OCI-LY1 (cell line): Measurements from ENCODE around the gene NCAPD2.

Experiments used
- H2AFZ ChIP-seq: fragments of 200-600 bp; sonication (generic), shearing (Covaris generic); 2 replicates; pipeline ENCODE4 v1.6.0; 2014; ENCODE audit warnings: antibody characterized with exemption, mild to moderate bottlenecking, low read length
- H3F3A ChIP-seq: fragments of 200-600 bp; sonication (generic), shearing (Covaris generic); 2 replicates; pipeline ENCODE4 v1.6.0; 2014; ENCODE audit warnings: mild to moderate bottlenecking, antibody characterized with exemption, low read length, moderate library complexity; ENCODE audit not compliant: insufficient read depth
- H3K27ac ChIP-seq: fragments of 200-600 bp; sonication (generic); 2 replicates; pipeline ENCODE4 v1.5.1; 2014; ENCODE audit warnings: low read length, mixed run types, mild to moderate bottlenecking, low read depth; ENCODE audit not compliant: poor library complexity, severe bottlenecking
- H3K27me3 ChIP-seq: fragments of 200-600 bp; sonication (generic); 2 replicates; pipeline ENCODE4 v1.6.0; 2014; ENCODE audit warnings: antibody characterized with exemption, mild to moderate bottlenecking, low read length, moderate library complexity; ENCODE audit not compliant: insufficient read depth
- H3K36me3 ChIP-seq: fragments of 200-600 bp; sonication (generic); 2 replicates; pipeline ENCODE4 v1.6.1; 2014; ENCODE audit warnings: mild to moderate bottlenecking, antibody characterized with exemption, low read length, moderate library complexity, mixed read lengths; ENCODE audit not compliant: insufficient read depth
- H3K4me1 ChIP-seq: fragments of 200-600 bp; sonication (generic); 2 replicates; pipeline ENCODE4 v1.5.1; 2014; ENCODE audit warnings: mild to moderate bottlenecking, low read length, moderate library complexity; ENCODE audit not compliant: insufficient read depth, severe bottlenecking
- H3K4me2 ChIP-seq: fragments of 200-600 bp; sonication (generic), shearing (Covaris generic); 2 replicates; pipeline ENCODE4 v1.6.1; 2014; ENCODE audit warnings: low read length
- H3K4me3 ChIP-seq: fragments of 200-600 bp; sonication (generic); 2 replicates; pipeline ENCODE4 v1.5.1; 2014; ENCODE audit warnings: low read length, low read depth, mild to moderate bottlenecking, mixed read lengths; ENCODE audit not compliant: poor library complexity, severe bottlenecking
- H3K79me2 ChIP-seq: fragments of 200-600 bp; shearing (Covaris generic); 2 replicates; pipeline ENCODE4 v1.6.1; 2016; ENCODE audit warnings: mixed run types, low read length, mixed read lengths; ENCODE audit not compliant: insufficient read depth
- H3K9ac ChIP-seq: fragments of 200-600 bp; sonication (generic), shearing (Covaris generic); 2 replicates; pipeline ENCODE4 v1.6.1; 2014; ENCODE audit warnings: mild to moderate bottlenecking, low read length, mixed read lengths
- H3K9me2 ChIP-seq: fragments of 200-600 bp; sonication (generic), shearing (Covaris generic); 2 replicates; pipeline ENCODE4 v1.6.1; 2014; ENCODE audit warnings: low read depth, mild to moderate bottlenecking, low read length, mixed read lengths
- H3K9me3 ChIP-seq: fragments of 200-600 bp; shearing (Covaris generic); 2 replicates; pipeline ENCODE4 v1.6.1; 2014; ENCODE audit warnings: low read length, mixed read lengths
- H4K20me1 ChIP-seq: fragments of 200-600 bp; sonication (generic), shearing (Covaris generic); 2 replicates; pipeline ENCODE4 v1.6.0; 2016; ENCODE audit warnings: mild to moderate bottlenecking, low read length; ENCODE audit not compliant: insufficient read depth
- CTCF ChIP-seq: fragments of 200-600 bp; sonication (generic), shearing (Covaris generic); IDR thresholded peaks from 2 replicates; pipeline ENCODE4 v1.5.1; 2017; ENCODE audit warnings: mild to moderate bottlenecking, antibody characterized with exemption, low read length, moderate library complexity, mixed read lengths
- EZH2 ChIP-seq: fragments of 200-600 bp; sonication (generic), shearing (Covaris generic); IDR thresholded peaks from 2 replicates; pipeline ENCODE4 v1.8.0; 2017; ENCODE audit warnings: borderline replicate concordance, mixed run types, mild to moderate bottlenecking, antibody characterized with exemption, low read length, moderate library complexity, mixed read lengths

NCAPD2 gene

GRCh38 chr12:6507102-6507998 lies 13.4 kb downstream of the NCAPD2 start:
- no peaks in the 10 kb centered on the region for H3K9me2 ChIP-seq
- no peaks in the 10 kb centered on the region for H3K4me1 ChIP-seq
- H3K4me2 ChIP-seq: no peak overlapping the region
- peaks cover 24% of the 10 kb centered on the region for H3K79me2 ChIP-seq
- no peak overlapping the region for H3K4me3 ChIP-seq
- peaks cover 79% of the 10 kb centered on the region for H3K36me3 ChIP-seq
- H3K27me3 ChIP-seq: no peaks in the 10 kb centered on the region
- H3K9ac ChIP-seq: no peak overlapping the region
- H3K27ac ChIP-seq: no peak overlapping the region
- H3F3A ChIP-seq: no peaks in the 10 kb centered on the region
- no peaks in the 10 kb centered on the region for H4K20me1 ChIP-seq
- H3K9me3 ChIP-seq: no peaks in the 10 kb centered on the region
- H2AFZ ChIP-seq: no peak overlapping the region
- TF ChIP-seq CTCF (no peak), EZH2 (no peak)

- Histone ChIP-seq H3F3A (no peaks in the 10 kb centered on the region), H3K27me3 (no peaks in the 10 kb centered on the region), H3K79me2 (peaks cover 20% of the 10 kb centered on the region), H4K20me1 (no peaks in the 10 kb centered on the region), H3K4me3 (no peak overlapping the region), H3K9ac (no peak overlapping the region), H3K27ac (no peak overlapping the region), H3K9me3 (no peaks in the 10 kb centered on the region), H3K36me3 (peaks cover 80% of the 10 kb centered on the region), H3K4me1 (no peaks in the 10 kb centered on the region), H3K9me2 (no peaks in the 10 kb centered on the region), H2AFZ (no peak overlapping the region), H3K4me2 (no peak overlapping the region)
- TF ChIP-seq CTCF: no peak
- TF ChIP-seq EZH2: no peak
Measured at GRCh38 chr12:6508087-6508486, 14.2 kb downstream of the NCAPD2 start.

- no peaks in the 10 kb centered on the region for H3K9me2 ChIP-seq
- H3K9ac ChIP-seq: no peak overlapping the region
- no peaks in the 10 kb centered on the region for H3K4me1 ChIP-seq
- H3K79me2 ChIP-seq: no peaks in the 10 kb centered on the region
- TF ChIP-seq EZH2 (no peak), CTCF (no peak)
- H4K20me1 ChIP-seq: no peaks in the 10 kb centered on the region
- H3K4me2 ChIP-seq: no peak overlapping the region
- H2AFZ ChIP-seq: no peak overlapping the region
- H3K27ac ChIP-seq: no peak overlapping the region
- H3K4me3 ChIP-seq: no peak overlapping the region
- H3F3A ChIP-seq: no peaks in the 10 kb centered on the region
- H3K9me3 ChIP-seq: no peaks in the 10 kb centered on the region
- peaks cover 96% of the 10 kb centered on the region for H3K36me3 ChIP-seq
- no peaks in the 10 kb centered on the region for H3K27me3 ChIP-seq
Measured at GRCh38 chr12:6520186-6520585, 26.3 kb downstream of the NCAPD2 start.
